Suprapubic skin (tissue), 4 donors: ENCODE results near the gene ODAD3.
"Not testable (repeated sequence)": the region's sequence is repeated elsewhere in the genome, so short reads cannot be mapped to it uniquely, and the experiment has no call there.

Source experiments
- EP300 ChIP-seq: sonication (generic); formaldehyde crosslinking; IDR thresholded peaks from one replicate; pipeline ENCODE4 v1.6.1; 2017; ENCODE audit warnings: antibody characterized with exemption
- POLR2A ChIP-seq, 2 donors: fragments of 450-650 bp; IDR thresholded peaks; one replicate each; pipeline ENCODE4 v1.6.1; 2017; ENCODE audit warnings: antibody characterized with exemption in 2 of 2, mild to moderate bottlenecking in 2 of 2, moderate library complexity in 2 of 2
- POLR2AphosphoS5 ChIP-seq, 3 donors: sonication (generic); formaldehyde crosslinking; IDR thresholded peaks; one replicate each; pipeline ENCODE4 v1.6.1; 2017; ENCODE audit warnings: antibody characterized with exemption in 3 of 3
- TF ChIP-seq, protein P1 (sequence below), 2 donors: fragments of 200-600 bp in 1 of 2; fragments of 450-650 bp in 1 of 2; sonication (generic) in 1 of 2; IDR thresholded peaks; one replicate each; pipeline ENCODE4 v1.5.1; 2016 to 2019; ENCODE audit warnings: antibody characterized with exemption in 2 of 2, mild to moderate bottlenecking in 1 of 2, moderate library complexity in 1 of 2

DNA sequence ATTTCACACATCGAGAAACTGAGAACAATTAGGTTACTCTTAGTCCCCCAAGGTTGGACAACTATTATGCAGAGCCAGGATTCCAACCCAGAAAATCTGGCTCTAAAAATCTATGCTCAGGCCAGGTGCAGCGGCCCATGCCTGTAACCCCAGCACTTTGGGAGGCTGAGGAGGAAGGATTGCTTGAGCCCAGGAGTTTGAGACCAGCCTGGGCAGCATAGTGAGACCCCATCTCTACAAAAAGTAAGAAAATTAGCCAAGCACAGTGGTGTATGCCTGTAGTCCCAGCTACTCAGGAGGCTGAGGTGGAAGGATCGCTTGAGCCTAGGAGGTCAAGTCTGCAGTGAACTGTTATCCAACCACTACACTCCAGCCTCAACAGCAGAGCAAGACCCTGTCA, 1.4 kb downstream of the ODAD3 start:
- not testable (repeated sequence) for TF ChIP-seq EP300; POLR2A (IDR thresholded peaks at IDR 0.05); POLR2AphosphoS5 (IDR thresholded peaks at IDR 0.05)
- TF ChIP-seq, protein P1, sequence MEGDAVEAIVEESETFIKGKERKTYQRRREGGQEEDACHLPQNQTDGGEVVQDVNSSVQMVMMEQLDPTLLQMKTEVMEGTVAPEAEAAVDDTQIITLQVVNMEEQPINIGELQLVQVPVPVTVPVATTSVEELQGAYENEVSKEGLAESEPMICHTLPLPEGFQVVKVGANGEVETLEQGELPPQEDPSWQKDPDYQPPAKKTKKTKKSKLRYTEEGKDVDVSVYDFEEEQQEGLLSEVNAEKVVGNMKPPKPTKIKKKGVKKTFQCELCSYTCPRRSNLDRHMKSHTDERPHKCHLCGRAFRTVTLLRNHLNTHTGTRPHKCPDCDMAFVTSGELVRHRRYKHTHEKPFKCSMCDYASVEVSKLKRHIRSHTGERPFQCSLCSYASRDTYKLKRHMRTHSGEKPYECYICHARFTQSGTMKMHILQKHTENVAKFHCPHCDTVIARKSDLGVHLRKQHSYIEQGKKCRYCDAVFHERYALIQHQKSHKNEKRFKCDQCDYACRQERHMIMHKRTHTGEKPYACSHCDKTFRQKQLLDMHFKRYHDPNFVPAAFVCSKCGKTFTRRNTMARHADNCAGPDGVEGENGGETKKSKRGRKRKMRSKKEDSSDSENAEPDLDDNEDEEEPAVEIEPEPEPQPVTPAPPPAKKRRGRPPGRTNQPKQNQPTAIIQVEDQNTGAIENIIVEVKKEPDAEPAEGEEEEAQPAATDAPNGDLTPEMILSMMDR (IDR thresholded peaks at IDR 0.05): not testable (repeated sequence)
